Measurements from ENCODE around the gene EFCAB6. TPM values are rescaled to one million over a fixed set of nuclear protein-coding genes. Genes with fewer than 3 reads are reported as not detected.

The EFCAB6 gene
- total and polyA plus RNA-seq, 4 experiments from 2014 or later = 0.15 to 0.91 (median 0.84) TPM; not detected in 1

- peaks cover 30 to 38% of the 10 kb centered on the region in 2 donors for H3K27me3 Mint-ChIP-seq
- peaks cover 0 to 22% (median 11%) of the 10 kb centered on the region in 8 donors for H3K9me3 Mint-ChIP-seq
- ChIA-PET CTCF (ENCODE audit: partially characterized antibody) (no interaction called here), POLR2A (ENCODE audit: partially characterized antibody) (no interaction called here)
- H3K4me1 Mint-ChIP-seq = peaks cover 0 to 5% (median 0%) of the 10 kb centered on the region in 4 donors
- Histone ChIP-seq H3K27me3 (ENCODE audit: insufficient read depth, low read length) (peaks cover 8% of the 10 kb centered on the region), H3K9me3 (ENCODE audit: control insufficient read depth in 1 of 2, low read length in 2 of 2) (no peaks in the 10 kb centered on the region), H3K4me3 (ENCODE audit: low read length in 2 of 2) (no peak overlapping the region), H3K27ac (ENCODE audit: low read depth, low read length) (no peak overlapping the region), H3K4me1 (ENCODE audit: insufficient read depth, low read length) (no peaks in the 10 kb centered on the region), H3K36me3 (ENCODE audit: insufficient read depth, low read length) (no peaks in the 10 kb centered on the region)
- intact Hi-C loops (cut with micrococcal nuclease) = no loop called here
- H3K4me3 Mint-ChIP-seq = no peak overlapping the region
- no peak for DNase-seq
- H3K27ac Mint-ChIP-seq = no peak overlapping the region
- peaks cover 0 to 5% of the 10 kb centered on the region in 2 donors for H3K36me3 Mint-ChIP-seq
These were observed 46.2 kb upstream of the EFCAB6 start for GRCh38 chr22:43858156-43858895.

- Mint-ChIP-seq H3K4me3 (no peak overlapping the region), H3K27me3 (peaks cover 28 to 37% of the 10 kb centered on the region in 2 donors), H3K4me1 (no peaks in the 10 kb centered on the region), H3K9me3 (peaks cover 0 to 22% (median 11%) of the 10 kb centered on the region in 8 donors), H3K36me3 (peaks cover 0 to 5% of the 10 kb centered on the region in 2 donors), H3K27ac (no peak overlapping the region)
- Histone ChIP-seq H3K36me3 (ENCODE audit: insufficient read depth, low read length) (no peaks in the 10 kb centered on the region), H3K9me3 (ENCODE audit: control insufficient read depth in 1 of 2, low read length in 2 of 2) (no peaks in the 10 kb centered on the region), H3K4me1 (ENCODE audit: insufficient read depth, low read length) (no peaks in the 10 kb centered on the region), H3K27ac (ENCODE audit: low read depth, low read length) (no peak overlapping the region), H3K27me3 (ENCODE audit: insufficient read depth, low read length) (peaks cover 8% of the 10 kb centered on the region), H3K4me3 (ENCODE audit: low read length in 2 of 2) (no peak overlapping the region)
- ChIA-PET CTCF (ENCODE audit: partially characterized antibody) (interaction anchor here (0.7 kb wide), 1 partner anchor 233 kb away, joined by 3 read pairs; no protein-coding TSS in a partner anchor), POLR2A (ENCODE audit: partially characterized antibody) (no interaction called here)
- intact Hi-C loops (cut with micrococcal nuclease) = no loop called here
- no peak for DNase-seq
These were observed 45.3 kb upstream of the EFCAB6 start for GRCh38 chr22:43857367-43857766.

GRCh38 chr22:43855431-43855830 is 43.3 kb upstream of the EFCAB6 start:
- no peaks in the 10 kb centered on the region for H3K27me3 ChIP-seq (ENCODE audit: insufficient read depth, low read length)
- H3K27me3 Mint-ChIP-seq = peaks cover 28 to 34% of the 10 kb centered on the region in 2 donors

GRCh38 chr22:43854786-43855271 is 42.7 kb upstream of the EFCAB6 start:
- Histone ChIP-seq H3K36me3 (ENCODE audit: insufficient read depth, low read length) (no peaks in the 10 kb centered on the region), H3K27ac (ENCODE audit: low read depth, low read length) (no peak overlapping the region), H3K27me3 (ENCODE audit: insufficient read depth, low read length) (no peaks in the 10 kb centered on the region), H3K9me3 (ENCODE audit: control insufficient read depth in 1 of 2, low read length in 2 of 2) (no peaks in the 10 kb centered on the region), H3K4me3 (ENCODE audit: low read length in 2 of 2) (no peak overlapping the region), H3K4me1 (ENCODE audit: insufficient read depth, low read length) (no peaks in the 10 kb centered on the region)
- peaks cover 0 to 22% (median 11%) of the 10 kb centered on the region in 8 donors for H3K9me3 Mint-ChIP-seq
- POLR2A ChIA-PET (ENCODE audit: partially characterized antibody) = no interaction called here
- H3K27ac Mint-ChIP-seq = no peak overlapping the region
- no peak overlapping the region for H3K4me3 Mint-ChIP-seq
- H3K4me1 Mint-ChIP-seq = no peaks in the 10 kb centered on the region
- H3K36me3 Mint-ChIP-seq = peaks cover 0 to 5% of the 10 kb centered on the region in 2 donors
- H3K27me3 Mint-ChIP-seq = peaks cover 28 to 32% of the 10 kb centered on the region in 2 donors
- intact Hi-C loops (cut with micrococcal nuclease) = no loop called here
- DNase-seq = no peak
- CTCF ChIA-PET (ENCODE audit: partially characterized antibody) = no interaction called here

More at GRCh38 chr22:43855431-43855830, 43.3 kb upstream of the EFCAB6 start:
- ChIA-PET POLR2A (ENCODE audit: partially characterized antibody) (no interaction called here), CTCF (ENCODE audit: partially characterized antibody) (no interaction called here)
- Mint-ChIP-seq H3K4me3 (no peak overlapping the region), H3K27ac (no peak overlapping the region), H3K36me3 (peaks cover 0 to 5% of the 10 kb centered on the region in 2 donors), H3K4me1 (no peaks in the 10 kb centered on the region), H3K9me3 (peaks cover 0 to 22% (median 11%) of the 10 kb centered on the region in 8 donors)
- Histone ChIP-seq H3K4me1 (ENCODE audit: insufficient read depth, low read length) (no peaks in the 10 kb centered on the region), H3K27ac (ENCODE audit: low read depth, low read length) (no peak overlapping the region), H3K36me3 (ENCODE audit: insufficient read depth, low read length) (no peaks in the 10 kb centered on the region), H3K4me3 (ENCODE audit: low read length in 2 of 2) (no peak overlapping the region), H3K9me3 (ENCODE audit: control insufficient read depth in 1 of 2, low read length in 2 of 2) (no peaks in the 10 kb centered on the region)
- intact Hi-C loops (cut with micrococcal nuclease) = no loop called here
- DNase-seq = no peak

- H3K27ac Mint-ChIP-seq = no peak overlapping the region
- no peaks in the 10 kb centered on the region for H3K4me1 Mint-ChIP-seq
- Histone ChIP-seq H3K27me3 (ENCODE audit: insufficient read depth, low read length) (no peaks in the 10 kb centered on the region), H3K4me3 (ENCODE audit: low read length in 2 of 2) (no peak overlapping the region), H3K4me1 (ENCODE audit: insufficient read depth, low read length) (no peaks in the 10 kb centered on the region), H3K9me3 (ENCODE audit: control insufficient read depth in 1 of 2, low read length in 2 of 2) (no peaks in the 10 kb centered on the region), H3K36me3 (ENCODE audit: insufficient read depth, low read length) (no peaks in the 10 kb centered on the region), H3K27ac (ENCODE audit: low read depth, low read length) (no peak overlapping the region)
- DNase-seq = no peak
- H3K36me3 Mint-ChIP-seq = peaks cover 0 to 5% of the 10 kb centered on the region in 2 donors
- ChIA-PET POLR2A (ENCODE audit: partially characterized antibody) (no interaction called here), CTCF (ENCODE audit: partially characterized antibody) (no interaction called here)
- H3K4me3 Mint-ChIP-seq = no peak overlapping the region
- H3K9me3 Mint-ChIP-seq = peaks cover 0 to 22% (median 11%) of the 10 kb centered on the region in 8 donors
- H3K27me3 Mint-ChIP-seq = peaks cover 25 to 32% of the 10 kb centered on the region in 2 donors
- intact Hi-C loops (cut with micrococcal nuclease) = no loop called here
These were observed 42.1 kb upstream of the EFCAB6 start for GRCh38 chr22:43854121-43854785.

- no peaks in the 10 kb centered on the region for H3K27me3 ChIP-seq (ENCODE audit: insufficient read depth, low read length)
- H3K27ac ChIP-seq (ENCODE audit: low read depth, low read length) = no peak overlapping the region
- no peak for DNase-seq
- H3K9me3 ChIP-seq (ENCODE audit: control insufficient read depth in 1 of 2, low read length in 2 of 2) = no peaks in the 10 kb centered on the region
- no peak overlapping the region for H3K27ac Mint-ChIP-seq
- peaks cover 19 to 28% of the 10 kb centered on the region in 2 donors for H3K27me3 Mint-ChIP-seq
- no peaks in the 10 kb centered on the region for H3K4me1 Mint-ChIP-seq
- peaks cover 0 to 5% of the 10 kb centered on the region in 2 donors for H3K36me3 Mint-ChIP-seq
- ChIA-PET CTCF (ENCODE audit: partially characterized antibody) (no interaction called here), POLR2A (ENCODE audit: partially characterized antibody) (no interaction called here)
- no peak overlapping the region for H3K4me3 ChIP-seq (ENCODE audit: low read length in 2 of 2)
- no peaks in the 10 kb centered on the region for H3K4me1 ChIP-seq (ENCODE audit: insufficient read depth, low read length)
- H3K4me3 Mint-ChIP-seq = no peak overlapping the region
- H3K36me3 ChIP-seq (ENCODE audit: insufficient read depth, low read length) = no peaks in the 10 kb centered on the region
- H3K9me3 Mint-ChIP-seq = peaks cover 0 to 22% (median 11%) of the 10 kb centered on the region in 8 donors
- intact Hi-C loops (cut with micrococcal nuclease) = no loop called here
These were observed 41.3 kb upstream of the EFCAB6 start for GRCh38 chr22:43853328-43853931.

Measured in CD4-positive, alpha-beta memory T cell (primary cell).